Keratinocyte (primary cell): ENCODE results near the gene CCDC97.

ENCODE experiments used
- EZH2 ChIP-seq: IDR thresholded peaks from one replicate; pipeline ENCODE4 v1.6.1; 2012; ENCODE audit warnings: inconsistent platforms, mild to moderate bottlenecking, low read length, moderate library complexity
- TF ChIP-seq, protein P1 (sequence below), 3 experiments: IDR thresholded peaks in 1 of 3; conservative IDR thresholded peaks in 1 of 3; optimal IDR thresholded peaks in 1 of 3; 2 replicates in 2 of 3; 3 replicates in 1 of 3; pipeline versions ENCODE3 to v1.5.1; 2011; ENCODE audit warnings: low read length in 3 of 3, mild to moderate bottlenecking in 3 of 3, moderate library complexity in 2 of 3, control low read depth in 1 of 3, inconsistent platforms in 1 of 3; ENCODE audit not compliant: insufficient read depth in 2 of 3; ENCODE audit errors: extremely low read depth in 1 of 3

GRCh38 chr19:41319500-41320184 lies 9.7 kb downstream of the CCDC97 start:
- TF ChIP-seq, protein P1, sequence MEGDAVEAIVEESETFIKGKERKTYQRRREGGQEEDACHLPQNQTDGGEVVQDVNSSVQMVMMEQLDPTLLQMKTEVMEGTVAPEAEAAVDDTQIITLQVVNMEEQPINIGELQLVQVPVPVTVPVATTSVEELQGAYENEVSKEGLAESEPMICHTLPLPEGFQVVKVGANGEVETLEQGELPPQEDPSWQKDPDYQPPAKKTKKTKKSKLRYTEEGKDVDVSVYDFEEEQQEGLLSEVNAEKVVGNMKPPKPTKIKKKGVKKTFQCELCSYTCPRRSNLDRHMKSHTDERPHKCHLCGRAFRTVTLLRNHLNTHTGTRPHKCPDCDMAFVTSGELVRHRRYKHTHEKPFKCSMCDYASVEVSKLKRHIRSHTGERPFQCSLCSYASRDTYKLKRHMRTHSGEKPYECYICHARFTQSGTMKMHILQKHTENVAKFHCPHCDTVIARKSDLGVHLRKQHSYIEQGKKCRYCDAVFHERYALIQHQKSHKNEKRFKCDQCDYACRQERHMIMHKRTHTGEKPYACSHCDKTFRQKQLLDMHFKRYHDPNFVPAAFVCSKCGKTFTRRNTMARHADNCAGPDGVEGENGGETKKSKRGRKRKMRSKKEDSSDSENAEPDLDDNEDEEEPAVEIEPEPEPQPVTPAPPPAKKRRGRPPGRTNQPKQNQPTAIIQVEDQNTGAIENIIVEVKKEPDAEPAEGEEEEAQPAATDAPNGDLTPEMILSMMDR (optimal IDR thresholded peaks at IDR 0.05 in 1 of 3, IDR thresholded peaks at IDR 0.05 in 1 of 3, conservative IDR thresholded peaks at IDR 0.05 in 1 of 3; ENCODE audit: extremely low read depth in 1 of 3, insufficient read depth in 2 of 3, low read length in 3 of 3): no peak
- TF ChIP-seq EZH2: no peak
